Transverse colon (tissue), 4 donors: Measurements from ENCODE around the gene DNER.

ENCODE experiments used
- POLR2A ChIP-seq: fragments of 450-650 bp; IDR thresholded peaks from one replicate; pipeline ENCODE4 v1.6.1; 2016; ENCODE audit warnings: antibody characterized with exemption, mild to moderate bottlenecking, moderate library complexity
- POLR2AphosphoS5 ChIP-seq, 3 donors: sonication (generic); formaldehyde crosslinking; IDR thresholded peaks; one replicate each; pipeline ENCODE4 v1.6.1; 2016; ENCODE audit warnings: antibody characterized with exemption in 3 of 3
- TF ChIP-seq, protein P1 (sequence below), 5 experiments: fragments of 200-600 bp in 3 of 5; fragments of 450-650 bp in 2 of 5; sonication (generic) in 3 of 5; IDR thresholded peaks; 1 replicate in 2 of 5; 2 replicates in 3 of 5; pipeline ENCODE4 v1.5.1; 2016 to 2017; ENCODE audit warnings: antibody characterized with exemption in 5 of 5, inconsistent platforms in 3 of 5, mild to moderate bottlenecking in 2 of 5, moderate library complexity in 1 of 5

DNA sequence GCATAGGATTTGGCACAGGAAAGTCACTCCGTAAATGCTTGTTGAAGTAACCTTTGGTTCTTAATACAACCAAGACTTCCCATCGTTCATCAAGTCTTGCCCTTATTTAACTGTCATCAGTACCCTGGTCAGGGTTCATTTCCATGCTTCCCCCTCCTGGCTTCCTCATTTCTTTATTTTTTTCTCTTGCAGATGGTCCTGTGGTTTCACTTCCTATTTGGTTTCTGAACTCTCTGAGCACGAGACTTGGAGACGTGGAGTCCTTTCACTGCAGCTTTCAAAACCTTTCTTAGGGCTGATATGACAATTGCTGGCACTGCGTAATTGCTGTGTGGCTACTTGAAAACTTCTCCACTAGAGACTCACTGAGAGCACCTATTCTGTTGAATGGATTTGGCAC is 383.4 kb downstream of the DNER start:
- TF ChIP-seq POLR2A (no peak), POLR2AphosphoS5 (IDR thresholded peaks at IDR 0.05) (no peak)
- TF ChIP-seq, protein P1, sequence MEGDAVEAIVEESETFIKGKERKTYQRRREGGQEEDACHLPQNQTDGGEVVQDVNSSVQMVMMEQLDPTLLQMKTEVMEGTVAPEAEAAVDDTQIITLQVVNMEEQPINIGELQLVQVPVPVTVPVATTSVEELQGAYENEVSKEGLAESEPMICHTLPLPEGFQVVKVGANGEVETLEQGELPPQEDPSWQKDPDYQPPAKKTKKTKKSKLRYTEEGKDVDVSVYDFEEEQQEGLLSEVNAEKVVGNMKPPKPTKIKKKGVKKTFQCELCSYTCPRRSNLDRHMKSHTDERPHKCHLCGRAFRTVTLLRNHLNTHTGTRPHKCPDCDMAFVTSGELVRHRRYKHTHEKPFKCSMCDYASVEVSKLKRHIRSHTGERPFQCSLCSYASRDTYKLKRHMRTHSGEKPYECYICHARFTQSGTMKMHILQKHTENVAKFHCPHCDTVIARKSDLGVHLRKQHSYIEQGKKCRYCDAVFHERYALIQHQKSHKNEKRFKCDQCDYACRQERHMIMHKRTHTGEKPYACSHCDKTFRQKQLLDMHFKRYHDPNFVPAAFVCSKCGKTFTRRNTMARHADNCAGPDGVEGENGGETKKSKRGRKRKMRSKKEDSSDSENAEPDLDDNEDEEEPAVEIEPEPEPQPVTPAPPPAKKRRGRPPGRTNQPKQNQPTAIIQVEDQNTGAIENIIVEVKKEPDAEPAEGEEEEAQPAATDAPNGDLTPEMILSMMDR (IDR thresholded peaks at IDR 0.05): no peak
